HG02610 (cell line): ENCODE measurements around the gene CHCHD3.

ENCODE experiments used
- ATAC-seq: cut with Tn5 transposase; IDR thresholded peaks from one replicate; pipeline ENCODE4 v1.9.1; 2021; ENCODE audit warnings: mild to moderate bottlenecking, moderate library complexity; ENCODE audit not compliant: unreplicated experiment

CHCHD3 gene

DNA sequence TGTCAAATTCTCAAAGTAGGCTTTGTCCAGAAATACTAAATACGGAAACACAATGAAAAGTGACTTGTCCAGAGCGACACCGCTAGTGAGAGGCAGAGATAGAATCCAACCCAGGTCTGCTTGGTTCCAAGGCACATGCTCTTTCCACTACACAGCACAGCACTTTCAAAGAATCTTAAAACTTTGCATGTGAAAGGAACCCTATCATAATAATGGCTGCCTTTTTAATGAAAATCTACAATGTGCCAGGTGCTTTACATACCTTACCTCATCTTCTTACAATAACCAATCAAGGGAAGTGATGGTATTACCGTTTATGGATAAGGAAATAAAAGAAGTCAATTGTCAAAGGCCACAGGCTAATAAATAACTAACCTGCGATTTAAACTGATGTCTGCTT, 2.6 kb downstream of the CHCHD3 start:
- no peak for ATAC-seq

GRCh38 chr7:133077394-133077793, 4.5 kb downstream of the CHCHD3 start:
- ATAC-seq = no peak

GRCh38 chr7:133076142-133076541, 5.7 kb downstream of the CHCHD3 start:
- ATAC-seq = no peak

DNA sequence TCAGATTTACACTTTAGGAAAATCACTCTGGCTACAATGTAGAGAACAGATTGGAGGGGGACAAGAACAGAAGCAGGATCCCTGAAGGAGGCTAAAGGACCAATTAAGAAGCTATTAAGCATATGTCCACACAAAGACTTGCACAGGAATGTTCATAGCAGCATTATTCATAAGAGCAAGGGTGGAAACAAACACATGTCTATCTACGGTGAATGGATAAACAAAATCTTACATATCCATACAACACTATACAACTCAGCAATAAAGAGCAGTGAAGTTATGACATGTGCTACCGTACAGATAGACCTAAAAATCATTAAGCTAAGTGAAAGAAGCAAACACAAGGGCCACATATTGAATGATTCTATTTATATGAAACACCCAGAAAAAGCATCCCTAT, 10.4 kb downstream of the CHCHD3 start:
- no peak for ATAC-seq

- no peak for ATAC-seq
These were observed 11.3 kb downstream of the CHCHD3 start for GRCh38 chr7:133070562-133070961.

- ATAC-seq = no peak
These were observed 16.6 kb downstream of the CHCHD3 start for GRCh38 chr7:133065301-133065700.

- no peak for ATAC-seq
These were observed 17.6 kb downstream of the CHCHD3 start for GRCh38 chr7:133064082-133064820.

DNA sequence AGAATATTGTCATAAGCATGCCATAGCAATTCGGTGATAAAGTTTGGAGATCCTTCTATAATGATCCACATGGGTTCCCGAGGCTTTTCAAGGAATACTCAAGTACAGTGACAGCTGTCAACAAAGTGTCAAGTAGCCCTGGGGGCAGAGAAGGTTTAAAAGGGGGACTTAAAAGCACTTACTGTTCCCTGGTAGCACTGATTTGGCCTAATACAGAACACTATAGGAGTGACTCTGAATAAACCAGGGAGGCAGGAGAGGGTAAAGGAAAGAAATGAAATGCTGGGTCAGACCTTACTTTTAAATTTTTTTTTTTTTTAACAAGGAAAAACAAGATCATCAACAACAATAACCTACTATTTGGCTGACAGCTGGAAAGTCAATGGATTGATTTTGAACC, 20.1 kb downstream of the CHCHD3 start:
- no peak for ATAC-seq

- no peak for ATAC-seq
These were observed 20.5 kb downstream of the CHCHD3 start for GRCh38 chr7:133061357-133061756.

DNA sequence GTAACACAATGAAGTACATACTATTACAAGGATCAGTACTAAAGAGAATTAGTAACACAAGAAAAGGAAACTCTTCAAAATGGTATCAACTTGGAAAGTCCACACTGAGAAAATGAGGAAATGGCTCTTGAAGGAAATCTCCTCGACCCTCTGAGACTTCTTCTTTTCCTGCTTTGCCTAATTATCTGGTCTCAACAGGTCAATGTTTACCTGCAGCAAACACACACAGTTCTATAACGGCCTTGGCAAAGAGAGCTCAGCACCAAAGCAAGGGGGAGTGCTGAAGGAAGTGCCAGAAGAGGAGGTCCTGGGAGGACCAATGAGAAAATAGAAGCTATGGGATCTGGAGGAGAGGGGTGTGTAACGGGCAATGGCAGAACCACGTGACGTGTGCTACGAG, 21.9 kb downstream of the CHCHD3 start:
- ATAC-seq = no peak

GRCh38 chr7:133059263-133059662, 22.6 kb downstream of the CHCHD3 start:
- peak; percentile 46 for ATAC-seq

- ATAC-seq = no peak
These were observed 25.3 kb downstream of the CHCHD3 start for GRCh38 chr7:133056370-133057238.

GRCh38 chr7:133054162-133054840, 27.6 kb downstream of the CHCHD3 start:
- ATAC-seq = no peak

DNA sequence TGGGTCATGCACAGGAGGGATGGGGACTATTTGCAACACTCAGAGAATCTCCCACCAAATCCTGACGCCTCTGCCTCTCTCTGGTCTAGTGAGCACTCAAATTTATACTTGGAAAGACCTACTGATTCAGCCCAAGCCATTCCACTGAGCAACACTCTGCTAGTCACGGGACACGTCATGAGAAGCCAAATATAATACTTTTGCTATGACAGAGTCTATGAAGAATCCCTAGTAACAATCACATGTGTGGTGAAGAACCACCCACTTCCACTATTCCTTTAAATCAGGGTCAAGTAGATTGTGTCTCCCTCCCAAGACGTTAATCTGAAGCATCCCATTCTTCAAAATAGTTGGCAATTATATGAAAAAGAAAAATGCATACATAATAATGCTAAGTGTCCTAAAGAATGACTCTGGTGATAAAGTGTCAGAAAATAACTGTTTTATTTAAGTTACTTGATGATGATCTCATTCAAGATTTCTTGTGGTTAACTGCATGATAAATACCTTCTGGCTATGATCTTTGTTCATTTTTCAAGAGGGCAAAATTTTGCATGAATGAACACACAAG, 28.5 kb downstream of the CHCHD3 start:
- peak; percentile 69 for ATAC-seq

DNA sequence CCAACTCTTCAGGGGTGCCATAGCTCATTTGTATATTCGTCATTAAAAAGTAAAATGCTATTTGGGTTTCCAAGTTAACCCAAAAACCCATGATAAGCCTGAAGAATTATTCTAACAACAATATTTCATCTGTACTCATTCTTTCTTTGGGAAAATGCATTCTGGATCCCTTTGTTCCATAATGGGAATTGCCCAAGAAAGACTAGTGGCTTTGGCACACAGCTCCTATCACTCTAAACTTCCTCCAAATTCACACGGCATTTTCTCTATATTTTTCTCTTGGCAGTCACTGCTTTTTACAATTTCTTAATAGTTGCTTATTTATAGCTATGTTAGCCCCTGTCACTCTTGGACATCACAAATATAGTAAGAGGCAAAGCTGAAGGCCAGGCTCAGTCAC, 29.1 kb downstream of the CHCHD3 start:
- no peak for ATAC-seq

- ATAC-seq = no peak
These were observed 29.5 kb downstream of the CHCHD3 start for GRCh38 chr7:133052401-133052756.

GRCh38 chr7:133051719-133052400, 30.0 kb downstream of the CHCHD3 start:
- no peak for ATAC-seq

DNA sequence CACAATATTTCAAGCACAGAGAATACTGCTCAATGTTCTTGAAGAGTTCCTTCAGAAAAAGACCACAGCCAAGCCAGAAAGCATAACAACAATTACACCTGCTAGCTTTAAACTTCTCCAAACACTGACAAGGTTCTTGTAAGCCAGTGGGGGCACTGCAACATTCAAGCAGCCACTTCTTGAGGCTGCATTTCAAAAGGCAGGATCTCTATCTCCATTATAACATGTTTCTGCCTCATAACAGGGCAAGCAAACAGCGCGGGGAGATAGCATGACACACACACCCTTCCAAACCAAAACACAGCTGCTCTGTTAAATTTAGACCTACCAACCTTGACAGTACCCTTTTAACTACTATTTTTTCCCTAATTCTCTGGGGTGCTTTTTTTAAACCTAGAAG, 30.8 kb downstream of the CHCHD3 start:
- no peak for ATAC-seq

GRCh38 chr7:133050200-133050995, 31.5 kb downstream of the CHCHD3 start:
- ATAC-seq = no peak

DNA sequence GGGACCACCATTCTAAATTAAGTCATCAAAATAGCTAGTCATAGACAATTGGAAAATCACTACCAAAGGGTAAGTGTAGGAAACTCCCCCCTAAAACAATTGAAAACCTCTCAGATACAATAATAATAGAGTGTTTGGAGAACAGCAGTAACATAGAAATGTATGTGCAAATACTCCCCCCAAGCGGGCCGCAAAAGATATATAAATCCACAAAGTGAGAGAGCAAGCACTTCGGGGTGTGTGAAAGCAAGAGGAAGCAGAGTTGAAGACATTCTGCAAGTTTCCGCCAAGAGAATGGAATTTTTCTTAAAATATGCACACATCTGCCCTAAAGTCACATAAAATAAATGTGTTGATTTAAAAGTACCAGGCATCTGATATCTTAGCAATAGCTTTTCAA, 33.3 kb downstream of the CHCHD3 start:
- no peak for ATAC-seq
